SK-N-SH (cell line): Measurements from ENCODE around the gene PTEN. TPM values are rescaled to one million over a fixed set of nuclear protein-coding genes. Genes with fewer than 3 reads are reported as not detected.
A peak's percentile ranks its signal among the peaks of the same experiment; 100 is the strongest.

Source experiments
- CTCF ChIA-PET: fragments of 300-600, 350-600 bp; formaldehyde crosslinking; extraction: SDS; loops from one replicate; lab custom pipeline; 2021; lab: Yijun Ruan, JAX
- POLR2A ChIA-PET: fragments of 350-600 bp; sonication (Branson Sonifier 250); formaldehyde crosslinking; extraction: SDS; loops from one replicate; lab custom pipeline; 2020; ENCODE audit warnings: antibody characterized with exemption, inconsistent platforms; lab: Yijun Ruan, JAX
- DNase-seq: peaks from one replicate; pipeline ENCODE4 v3.0.0; 2012
- H2AFZ ChIP-seq: fragments of 200-600 bp; sonication (generic); 2 replicates; pipeline ENCODE4 v1.8.1; 2016; ENCODE audit warnings: antibody characterized with exemption, mild to moderate bottlenecking, low read depth
- H3F3A ChIP-seq: fragments of 200-600 bp; sonication (generic); replicated peaks from 2 replicates; pipeline ENCODE3; 2016; ENCODE audit warnings: antibody characterized with exemption, mild to moderate bottlenecking; ENCODE audit not compliant: insufficient read depth
- H3K27ac ChIP-seq, 2 experiments: fragments of 200-500 bp in 1 of 2; fragments of 200-600 bp in 1 of 2; sonication (Bioruptor generic) in 1 of 2; sonication (generic), shearing (Covaris generic) in 1 of 2; 2 replicates each; pipeline versions ENCODE4 v1.5.1 to v1.6.1; 2014 to 2016; ENCODE audit warnings: low read depth in 2 of 2, inconsistent platforms in 1 of 2, low read length in 1 of 2, mild to moderate bottlenecking in 1 of 2, mixed read lengths in 1 of 2
- H3K27me3 ChIP-seq: fragments of 200-600 bp; sonication (generic), shearing (Covaris generic); 2 replicates; pipeline ENCODE4 v1.6.1; 2016; ENCODE audit warnings: mixed run types; ENCODE audit not compliant: insufficient read depth
- H3K36me3 ChIP-seq, 2 experiments: fragments of 200-500 bp in 1 of 2; fragments of 200-600 bp in 1 of 2; sonication (Bioruptor generic) in 1 of 2; sonication (generic) in 1 of 2; replicated peaks in 1 of 2; 2 replicates each; pipeline versions ENCODE3 to v1.5.1; 2014 to 2016; ENCODE audit warnings: low read length in 1 of 2, mild to moderate bottlenecking in 1 of 2; ENCODE audit not compliant: insufficient read depth in 2 of 2, control insufficient read depth in 1 of 2
- H3K4me1 ChIP-seq, 2 experiments: fragments of 200-500 bp in 1 of 2; fragments of 200-600 bp in 1 of 2; sonication (Bioruptor generic) in 1 of 2; sonication (generic), shearing (Covaris generic) in 1 of 2; 2 replicates each; pipeline versions ENCODE4 v1.5.1 to v1.6.1; 2014 to 2016; ENCODE audit warnings: low read depth in 1 of 2, low read length in 1 of 2, mixed run types in 1 of 2; ENCODE audit not compliant: insufficient read depth in 2 of 2, control insufficient read depth in 1 of 2
- H3K4me2 ChIP-seq: fragments of 200-600 bp; sonication (generic), shearing (Covaris generic); 2 replicates; pipeline ENCODE4 v1.6.1; 2017; ENCODE audit warnings: mixed run types
- H3K4me3 ChIP-seq, 2 experiments: fragments of 200-500 bp in 1 of 2; fragments of 200-600 bp in 1 of 2; sonication (Bioruptor generic) in 1 of 2; sonication (generic), shearing (Covaris generic) in 1 of 2; 2 replicates each; pipeline versions ENCODE4 v1.5.1 to v1.8.1; 2014 to 2016; ENCODE audit warnings: low read depth in 2 of 2, inconsistent platforms in 1 of 2, low read length in 1 of 2, mild to moderate bottlenecking in 1 of 2, mixed read lengths in 1 of 2, moderate library complexity in 1 of 2
- H3K79me2 ChIP-seq: fragments of 200-600 bp; sonication (generic); 2 replicates; pipeline ENCODE4 v1.8.1; 2017; ENCODE audit warnings: mild to moderate bottlenecking; ENCODE audit not compliant: insufficient read depth
- H3K9ac ChIP-seq: fragments of 200-600 bp; sonication (generic); 2 replicates; pipeline ENCODE4 v1.6.1; 2017; ENCODE audit warnings: mixed run types
- H3K9me2 ChIP-seq: fragments of 200-600 bp; sonication (generic); 2 replicates; pipeline ENCODE4 v1.6.1; 2017; ENCODE audit warnings: mixed run types
- H3K9me3 ChIP-seq: fragments of 200-600 bp; sonication (generic); 2 replicates; pipeline ENCODE4 v1.6.1; 2017; ENCODE audit warnings: mixed run types, mild to moderate bottlenecking, moderate library complexity
- H4K20me1 ChIP-seq: fragments of 200-600 bp; sonication (generic); 2 replicates; pipeline ENCODE4 v1.6.1; 2017; ENCODE audit warnings: mild to moderate bottlenecking, mixed run types; ENCODE audit not compliant: insufficient read depth
- CHD2 ChIP-seq: fragments of 150-350 bp; IDR thresholded peaks from 2 replicates; pipeline ENCODE4 v1.6.1; 2018; ENCODE audit warnings: low read length; ENCODE audit not compliant: partially characterized antibody
- EP300 ChIP-seq, 2 experiments: IDR thresholded peaks; 2 replicates each; pipeline versions ENCODE4 v1.4.0 to v1.6.1; 2012; ENCODE audit warnings: borderline replicate concordance in 1 of 2, low read depth in 1 of 2, low read length in 1 of 2
- EZH2phosphoT487 ChIP-seq: fragments of 200-600 bp; sonication (generic); IDR thresholded peaks from 2 replicates; pipeline ENCODE4 v1.6.1; 2017; ENCODE audit warnings: low read depth, mixed run types, mild to moderate bottlenecking, antibody characterized with exemption, moderate library complexity, borderline replicate concordance
- FOXJ3 ChIP-seq: sonication (generic); formaldehyde crosslinking; IDR thresholded peaks from 2 replicates; pipeline ENCODE4 v1.5.1; 2020; ENCODE audit warnings: mild to moderate bottlenecking, missing genetic modification reagents
- FOXM1 ChIP-seq: IDR thresholded peaks from 2 replicates; pipeline ENCODE4 v1.4.0; 2012; ENCODE audit warnings: low read depth, mild to moderate bottlenecking
- JUND ChIP-seq: IDR thresholded peaks from 2 replicates; pipeline ENCODE4 v1.4.0; 2012
- MEF2A ChIP-seq: IDR thresholded peaks from 2 replicates; pipeline ENCODE4 v1.4.0; 2012; ENCODE audit warnings: low read depth, borderline replicate concordance
- NFIC ChIP-seq: IDR thresholded peaks from 2 replicates; pipeline ENCODE4 v1.4.0; 2012; ENCODE audit warnings: borderline replicate concordance
- NRF1 ChIP-seq: IDR thresholded peaks from 2 replicates; pipeline ENCODE4 v1.6.1; 2012; ENCODE audit warnings: low read depth, mild to moderate bottlenecking, low read length
- SMC3 ChIP-seq: IDR thresholded peaks from 2 replicates; pipeline ENCODE4 v1.6.1; 2012; ENCODE audit warnings: low read depth, low read length, improper control_type of control experiment
- TCF12 ChIP-seq: IDR thresholded peaks from 2 replicates; pipeline ENCODE4 v1.4.0; 2012
- TEAD4 ChIP-seq: IDR thresholded peaks from 2 replicates; pipeline ENCODE4 v1.4.0; 2012; ENCODE audit warnings: mild to moderate bottlenecking, borderline replicate concordance; ENCODE audit not compliant: insufficient read depth
- WGBS: methylation state at CpG from one replicate; pipeline ENCODE4 v1.1.6; 2017; ENCODE audit warnings: low lambda C conversion rate; 5-methylcytosine and 5-hydroxymethylcytosine counted together
- polyA plus RNA-seq, 3 experiments: library from polyadenylated mRNA; depleted of rRNA; stranded (reverse); fragments of >200 nt; gene quantifications; 2 replicates each; pipeline ENCODE4 v1.2.3, GENCODE V29; 2012
- TF ChIP-seq, protein P1 (sequence below): fragments of 150-350 bp; IDR thresholded peaks from 2 replicates; pipeline ENCODE4 v1.6.1; 2017; ENCODE audit warnings: antibody characterized with exemption, low read length, low read depth, borderline replicate concordance
- TF ChIP-seq, protein P2 (sequence below): fragments of 150-350 bp; IDR thresholded peaks from 2 replicates; pipeline ENCODE4 v1.6.1; 2016; ENCODE audit warnings: mild to moderate bottlenecking, low read depth, low read length
- TF ChIP-seq, protein P3 (sequence below): IDR thresholded peaks from 2 replicates; pipeline ENCODE4 v1.4.0; 2012; ENCODE audit warnings: low read depth, borderline replicate concordance

The PTEN gene
- polyA plus RNA-seq, 1 of the 3 experiments (the other 2 are of a cell fraction) = 12.8 TPM

DNA sequence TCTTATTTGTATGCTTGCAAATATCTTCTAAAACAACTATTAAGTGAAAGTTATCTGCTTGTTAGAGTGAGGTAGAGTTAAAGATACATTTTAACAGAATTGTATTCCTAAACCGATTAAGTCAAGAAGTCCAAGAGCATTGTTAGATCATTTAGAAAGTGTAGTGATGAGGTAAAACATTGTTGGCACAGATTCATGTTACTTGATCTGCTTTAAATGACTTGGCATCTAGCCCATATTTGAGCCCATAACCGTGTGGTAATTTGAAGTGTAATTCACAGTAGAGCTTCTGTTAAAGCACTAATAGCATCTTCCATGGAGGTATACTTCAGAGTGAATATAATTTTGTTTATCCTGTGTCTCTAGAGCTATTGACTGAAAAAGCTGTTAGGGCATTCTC is 62.1 kb downstream of the PTEN start:
- peaks cover 10 to 50% of the 10 kb centered on the region in 2 experiments; a peak in 2 of 4 replicates for H3K4me1 ChIP-seq
- WGBS = 29% methylated on average over 2 of the region's 2 CpGs
- H3K9me2 ChIP-seq = no peaks in the 10 kb centered on the region
- H3K27me3 ChIP-seq = no peaks in the 10 kb centered on the region
- peak; percentile 56; the same call in 1 of the 2 replicates for TF ChIP-seq NFIC
- TF ChIP-seq, protein P1, sequence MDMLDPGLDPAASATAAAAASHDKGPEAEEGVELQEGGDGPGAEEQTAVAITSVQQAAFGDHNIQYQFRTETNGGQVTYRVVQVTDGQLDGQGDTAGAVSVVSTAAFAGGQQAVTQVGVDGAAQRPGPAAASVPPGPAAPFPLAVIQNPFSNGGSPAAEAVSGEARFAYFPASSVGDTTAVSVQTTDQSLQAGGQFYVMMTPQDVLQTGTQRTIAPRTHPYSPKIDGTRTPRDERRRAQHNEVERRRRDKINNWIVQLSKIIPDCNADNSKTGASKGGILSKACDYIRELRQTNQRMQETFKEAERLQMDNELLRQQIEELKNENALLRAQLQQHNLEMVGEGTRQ = no peak
- TF ChIP-seq TCF12 = no peak
- 0 out of 4 replicates have a peak, but pooled peaks of 1 of the 2 experiments have one; percentile 14 for TF ChIP-seq EP300 (IDR thresholded peaks at IDR 0.05; ENCODE audit: borderline replicate concordance in 1 of 2, low read depth in 1 of 2, low read length in 1 of 2)
- peaks cover 33% of the 10 kb centered on the region for H3F3A ChIP-seq
- ChIA-PET POLR2A (no interaction called here), CTCF (interaction anchor here (0.6 to 1.6 kb wide), 4 partner anchors 20 to 464 kb away, joined by 3 to 4 read pairs (median 4); no protein-coding TSS in a partner anchor)
- no peak overlapping the region for H3K9ac ChIP-seq
- H3K4me2 ChIP-seq = no peak overlapping the region
- no peak overlapping the region for H3K4me3 ChIP-seq
- H3K27ac ChIP-seq = peak overlapping the region in 1 of 2 experiments; percentile 50; a peak in 2 of 4 replicates
- H3K79me2 ChIP-seq = peaks cover 100% of the 10 kb centered on the region
- H2AFZ ChIP-seq = no peak overlapping the region
- H3K36me3 ChIP-seq = peaks cover 28 to 51% of the 10 kb centered on the region in 2 experiments
- H3K9me3 ChIP-seq = no peaks in the 10 kb centered on the region
- no peak for DNase-seq
- peaks cover 67% of the 10 kb centered on the region for H4K20me1 ChIP-seq

DNA sequence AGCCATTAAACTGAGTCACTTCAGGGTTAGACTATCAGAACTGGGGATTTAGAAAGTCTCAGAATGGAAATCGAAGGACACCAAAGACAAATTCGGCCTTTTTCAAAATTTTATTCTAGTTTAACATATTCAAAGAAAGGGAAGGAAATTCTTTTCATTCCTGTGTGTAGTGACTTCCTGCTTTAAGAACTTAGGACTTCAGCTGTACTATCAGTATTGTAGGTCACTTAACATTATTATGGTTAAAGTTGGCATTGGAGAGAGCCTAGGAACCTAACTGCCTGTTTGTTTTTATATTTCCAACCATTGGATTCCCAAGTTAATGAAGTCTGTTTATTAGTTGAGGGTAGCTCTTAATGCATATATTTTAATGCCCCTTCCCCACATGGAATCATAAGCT is 63.7 kb downstream of the PTEN start:
- Histone ChIP-seq H4K20me1 (peaks cover 61% of the 10 kb centered on the region), H3K27ac (peak overlapping the region; percentile 35 to 50; a peak in 3 of 4 replicates), H3K36me3 (peaks cover 28 to 49% of the 10 kb centered on the region in 2 experiments), H3K9ac (no peak overlapping the region), H3F3A (peaks cover 46% of the 10 kb centered on the region), H3K4me2 (peak overlapping the region; percentile 25; the same call in 1 of the 2 replicates), H2AFZ (no peak overlapping the region), H3K4me3 (no peak overlapping the region), H3K27me3 (no peaks in the 10 kb centered on the region), H3K9me3 (no peaks in the 10 kb centered on the region), H3K79me2 (peaks cover 95% of the 10 kb centered on the region), H3K9me2 (no peaks in the 10 kb centered on the region), H3K4me1 (peaks cover 16 to 62% of the 10 kb centered on the region in 2 experiments; a peak in 2 of 4 replicates)
- CTCF ChIA-PET = interaction anchor here (1.0 to 1.6 kb wide), 3 partner anchors 22 to 462 kb away, joined by 3 read pairs; partner anchors contain the start of genes KLLN and PTEN
- no peak for DNase-seq
- 68% methylated on average over 2 of the region's 2 CpGs for WGBS
- TF ChIP-seq JUND (no peak), FOXM1 (0 out of 2 replicates have a peak, but pooled peaks have one; percentile 23)
- POLR2A ChIA-PET = no interaction called here

DNA sequence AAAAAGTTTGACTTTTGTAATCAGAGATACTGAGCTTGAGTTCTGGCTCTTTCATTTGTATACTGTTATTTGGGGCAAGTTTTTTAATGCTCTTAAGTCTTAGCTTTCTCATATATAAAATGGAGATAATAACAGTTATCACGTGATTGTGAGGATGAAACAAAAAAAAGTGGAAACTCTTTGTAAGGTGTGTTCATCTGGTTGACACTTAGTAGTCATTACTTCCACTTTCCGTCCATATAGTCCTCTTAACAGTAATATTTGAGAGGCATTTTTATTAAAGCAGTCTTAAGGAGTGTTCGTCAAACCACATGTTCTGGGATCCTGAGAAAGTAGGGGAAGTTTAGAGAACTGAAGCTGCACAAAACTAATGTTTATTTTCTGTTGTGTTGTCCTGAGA is 65.6 kb downstream of the PTEN start:
- H3K9ac ChIP-seq = no peak overlapping the region
- no peaks in the 10 kb centered on the region for H3K27me3 ChIP-seq
- peaks cover 89% of the 10 kb centered on the region for H3K79me2 ChIP-seq
- H3K9me3 ChIP-seq = no peaks in the 10 kb centered on the region
- 76% methylated on average over 3 of the region's 3 CpGs for WGBS
- POLR2A ChIA-PET = no interaction called here
- H3K9me2 ChIP-seq = no peaks in the 10 kb centered on the region
- H3F3A ChIP-seq = peaks cover 50% of the 10 kb centered on the region
- no peak for DNase-seq
- no peak overlapping the region for H3K4me3 ChIP-seq
- H3K4me2 ChIP-seq = no peak overlapping the region
- no peak overlapping the region; a peak in 1 of 4 replicates for H3K27ac ChIP-seq
- peaks cover 14 to 64% of the 10 kb centered on the region in 2 experiments; a peak in 2 of 4 replicates for H3K4me1 ChIP-seq
- H4K20me1 ChIP-seq = peaks cover 48% of the 10 kb centered on the region
- peaks cover 34 to 45% of the 10 kb centered on the region in 2 experiments for H3K36me3 ChIP-seq
- no peak overlapping the region for H2AFZ ChIP-seq
- CTCF ChIA-PET = no interaction called here
- TF ChIP-seq MEF2A = no peak
- no peak for TF ChIP-seq TEAD4
- no peak for TF ChIP-seq SMC3
- no peak for TF ChIP-seq NRF1
- no peak for TF ChIP-seq TCF12
- TF ChIP-seq, protein P2, sequence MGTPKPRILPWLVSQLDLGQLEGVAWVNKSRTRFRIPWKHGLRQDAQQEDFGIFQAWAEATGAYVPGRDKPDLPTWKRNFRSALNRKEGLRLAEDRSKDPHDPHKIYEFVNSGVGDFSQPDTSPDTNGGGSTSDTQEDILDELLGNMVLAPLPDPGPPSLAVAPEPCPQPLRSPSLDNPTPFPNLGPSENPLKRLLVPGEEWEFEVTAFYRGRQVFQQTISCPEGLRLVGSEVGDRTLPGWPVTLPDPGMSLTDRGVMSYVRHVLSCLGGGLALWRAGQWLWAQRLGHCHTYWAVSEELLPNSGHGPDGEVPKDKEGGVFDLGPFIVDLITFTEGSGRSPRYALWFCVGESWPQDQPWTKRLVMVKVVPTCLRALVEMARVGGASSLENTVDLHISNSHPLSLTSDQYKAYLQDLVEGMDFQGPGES = no peak
- TF ChIP-seq, protein P3, sequence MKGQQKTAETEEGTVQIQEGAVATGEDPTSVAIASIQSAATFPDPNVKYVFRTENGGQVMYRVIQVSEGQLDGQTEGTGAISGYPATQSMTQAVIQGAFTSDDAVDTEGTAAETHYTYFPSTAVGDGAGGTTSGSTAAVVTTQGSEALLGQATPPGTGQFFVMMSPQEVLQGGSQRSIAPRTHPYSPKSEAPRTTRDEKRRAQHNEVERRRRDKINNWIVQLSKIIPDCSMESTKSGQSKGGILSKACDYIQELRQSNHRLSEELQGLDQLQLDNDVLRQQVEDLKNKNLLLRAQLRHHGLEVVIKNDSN = no peak
- no peak for TF ChIP-seq EZH2phosphoT487
- TF ChIP-seq, protein P1 = no peak
- no peak for TF ChIP-seq FOXJ3 (CRISPR knock-in tag)
- no peak for TF ChIP-seq CHD2
